GM23338 (cell line): ENCODE measurements around the gene CEP295NL.
"Not testable (repeated sequence)": the region's sequence is repeated elsewhere in the genome, so short reads cannot be mapped to it uniquely, and the experiment has no call there.

ENCODE experiments used
- CTCF ChIP-seq, 2 experiments: fragments of 200-600 bp in 1 of 2; sonication (generic) in 1 of 2; conservative IDR thresholded peaks; 2 replicates each; pipeline versions ENCODE4 v1.5.1 to v1.6.1; 2016 to 2017; ENCODE audit warnings: antibody characterized with exemption in 2 of 2, low read depth in 2 of 2, mild to moderate bottlenecking in 2 of 2, moderate library complexity in 1 of 2
- EZH2 ChIP-seq: fragments of 200-600 bp; sonication (generic); IDR thresholded peaks from one replicate; pipeline ENCODE4 v1.8.0; 2017; ENCODE audit warnings: antibody characterized with exemption, mild to moderate bottlenecking, low read depth; ENCODE audit not compliant: unreplicated experiment
- EZH2phosphoT487 ChIP-seq: fragments of 200-600 bp; sonication (generic); IDR thresholded peaks from one replicate; pipeline ENCODE4 v1.8.1; 2018; ENCODE audit warnings: antibody characterized with exemption; ENCODE audit not compliant: unreplicated experiment
- JUNB ChIP-seq: IDR thresholded peaks from one replicate; pipeline ENCODE4 v1.6.1; 2016; ENCODE audit warnings: antibody characterized with exemption; ENCODE audit not compliant: unreplicated experiment
- NANOG ChIP-seq: IDR thresholded peaks from 2 replicates; pipeline ENCODE4 v1.6.1; 2016; ENCODE audit warnings: antibody characterized with exemption, borderline replicate concordance
- POLR2AphosphoS5 ChIP-seq: IDR thresholded peaks from 2 replicates; pipeline ENCODE4 v1.6.1; 2016; ENCODE audit warnings: antibody characterized with exemption, low read depth
- TF ChIP-seq, protein P1 (sequence below): IDR thresholded peaks from one replicate; pipeline ENCODE4 v1.6.1; 2018; ENCODE audit warnings: antibody characterized with exemption; ENCODE audit not compliant: unreplicated experiment

GRCh38 chr17:78867046-78867445, 36.0 kb downstream of the CEP295NL start:
- TF ChIP-seq CTCF (conservative IDR thresholded peaks at IDR 0.05; ENCODE audit: low read depth in 2 of 2); POLR2AphosphoS5; EZH2phosphoT487; EZH2; NANOG; JUNB: not testable (repeated sequence)
- TF ChIP-seq, protein P1, sequence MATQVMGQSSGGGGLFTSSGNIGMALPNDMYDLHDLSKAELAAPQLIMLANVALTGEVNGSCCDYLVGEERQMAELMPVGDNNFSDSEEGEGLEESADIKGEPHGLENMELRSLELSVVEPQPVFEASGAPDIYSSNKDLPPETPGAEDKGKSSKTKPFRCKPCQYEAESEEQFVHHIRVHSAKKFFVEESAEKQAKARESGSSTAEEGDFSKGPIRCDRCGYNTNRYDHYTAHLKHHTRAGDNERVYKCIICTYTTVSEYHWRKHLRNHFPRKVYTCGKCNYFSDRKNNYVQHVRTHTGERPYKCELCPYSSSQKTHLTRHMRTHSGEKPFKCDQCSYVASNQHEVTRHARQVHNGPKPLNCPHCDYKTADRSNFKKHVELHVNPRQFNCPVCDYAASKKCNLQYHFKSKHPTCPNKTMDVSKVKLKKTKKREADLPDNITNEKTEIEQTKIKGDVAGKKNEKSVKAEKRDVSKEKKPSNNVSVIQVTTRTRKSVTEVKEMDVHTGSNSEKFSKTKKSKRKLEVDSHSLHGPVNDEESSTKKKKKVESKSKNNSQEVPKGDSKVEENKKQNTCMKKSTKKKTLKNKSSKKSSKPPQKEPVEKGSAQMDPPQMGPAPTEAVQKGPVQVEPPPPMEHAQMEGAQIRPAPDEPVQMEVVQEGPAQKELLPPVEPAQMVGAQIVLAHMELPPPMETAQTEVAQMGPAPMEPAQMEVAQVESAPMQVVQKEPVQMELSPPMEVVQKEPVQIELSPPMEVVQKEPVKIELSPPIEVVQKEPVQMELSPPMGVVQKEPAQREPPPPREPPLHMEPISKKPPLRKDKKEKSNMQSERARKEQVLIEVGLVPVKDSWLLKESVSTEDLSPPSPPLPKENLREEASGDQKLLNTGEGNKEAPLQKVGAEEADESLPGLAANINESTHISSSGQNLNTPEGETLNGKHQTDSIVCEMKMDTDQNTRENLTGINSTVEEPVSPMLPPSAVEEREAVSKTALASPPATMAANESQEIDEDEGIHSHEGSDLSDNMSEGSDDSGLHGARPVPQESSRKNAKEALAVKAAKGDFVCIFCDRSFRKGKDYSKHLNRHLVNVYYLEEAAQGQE, result not testable (repeated sequence)
